Measurements from ENCODE around the gene ANKDD1A.

- TF ChIP-seq CTCF (IDR thresholded peaks at IDR 0.05) (no peak), ZFX (IDR thresholded peaks at IDR 0.05; ENCODE audit: borderline replicate concordance) (no peak)
Observed at GRCh38 chr15:64997066-64997465, 85.4 kb downstream of the ANKDD1A start.
